NCI-H1105 (cell line): ENCODE results near the gene NOC4L.

ENCODE experiments used
- DNase-seq: peaks from one replicate; lab custom pipeline; 2025; lab: John Stamatoyannopoulos, UW

The NOC4L gene

GRCh38 chr12:132156573-132157325 lies 12.5 kb downstream of the NOC4L start:
- DNase-seq, result no peak

- DNase-seq, result no peak
These were observed 13.6 kb downstream of the NOC4L start for GRCh38 chr12:132157733-132158409.

- DNase-seq, result no peak
These were observed 14.7 kb downstream of the NOC4L start for GRCh38 chr12:132158677-132159554.

- no peak for DNase-seq
These were observed 15.3 kb downstream of the NOC4L start for GRCh38 chr12:132159555-132160003.

GRCh38 chr12:132160016-132160415 lies 15.8 kb downstream of the NOC4L start:
- DNase-seq, result no peak

GRCh38 chr12:132160601-132161035 lies 16.4 kb downstream of the NOC4L start:
- no peak for DNase-seq

GRCh38 chr12:132161036-132161781 lies 17.0 kb downstream of the NOC4L start:
- no peak for DNase-seq

- no peak for DNase-seq
These were observed 17.7 kb downstream of the NOC4L start for GRCh38 chr12:132161796-132162507.

- DNase-seq, result peak; percentile 40
These were observed 18.3 kb downstream of the NOC4L start for GRCh38 chr12:132162508-132163031.

- DNase-seq, result no peak
These were observed 19.0 kb downstream of the NOC4L start for GRCh38 chr12:132163041-132163910.

GRCh38 chr12:132163911-132164288 lies 19.6 kb downstream of the NOC4L start:
- no peak for DNase-seq

GRCh38 chr12:132164426-132164825 lies 20.2 kb downstream of the NOC4L start:
- no peak for DNase-seq

- no peak for DNase-seq
These were observed 21.3 kb downstream of the NOC4L start for GRCh38 chr12:132165584-132165983.

GRCh38 chr12:132166093-132166492 lies 21.8 kb downstream of the NOC4L start:
- no peak for DNase-seq

- DNase-seq, result no peak
These were observed 22.7 kb downstream of the NOC4L start for GRCh38 chr12:132166801-132167591.

- no peak for DNase-seq
These were observed 23.5 kb downstream of the NOC4L start for GRCh38 chr12:132167611-132168310.

- DNase-seq, result no peak
These were observed 24.2 kb downstream of the NOC4L start for GRCh38 chr12:132168311-132169031.

GRCh38 chr12:132169376-132169775 lies 25.1 kb downstream of the NOC4L start:
- no peak for DNase-seq
